ENCODE results near the gene NSFL1C.
A peak's percentile ranks its signal among the peaks of the same experiment; 100 is the strongest.

NSFL1C gene

GRCh38 chr20:1393507-1393882 lies 73.2 kb downstream of the NSFL1C start:
- no peak for DNase-seq (ENCODE audit: low read depth in 2 of 2, low spot score in 1 of 2)

DNA sequence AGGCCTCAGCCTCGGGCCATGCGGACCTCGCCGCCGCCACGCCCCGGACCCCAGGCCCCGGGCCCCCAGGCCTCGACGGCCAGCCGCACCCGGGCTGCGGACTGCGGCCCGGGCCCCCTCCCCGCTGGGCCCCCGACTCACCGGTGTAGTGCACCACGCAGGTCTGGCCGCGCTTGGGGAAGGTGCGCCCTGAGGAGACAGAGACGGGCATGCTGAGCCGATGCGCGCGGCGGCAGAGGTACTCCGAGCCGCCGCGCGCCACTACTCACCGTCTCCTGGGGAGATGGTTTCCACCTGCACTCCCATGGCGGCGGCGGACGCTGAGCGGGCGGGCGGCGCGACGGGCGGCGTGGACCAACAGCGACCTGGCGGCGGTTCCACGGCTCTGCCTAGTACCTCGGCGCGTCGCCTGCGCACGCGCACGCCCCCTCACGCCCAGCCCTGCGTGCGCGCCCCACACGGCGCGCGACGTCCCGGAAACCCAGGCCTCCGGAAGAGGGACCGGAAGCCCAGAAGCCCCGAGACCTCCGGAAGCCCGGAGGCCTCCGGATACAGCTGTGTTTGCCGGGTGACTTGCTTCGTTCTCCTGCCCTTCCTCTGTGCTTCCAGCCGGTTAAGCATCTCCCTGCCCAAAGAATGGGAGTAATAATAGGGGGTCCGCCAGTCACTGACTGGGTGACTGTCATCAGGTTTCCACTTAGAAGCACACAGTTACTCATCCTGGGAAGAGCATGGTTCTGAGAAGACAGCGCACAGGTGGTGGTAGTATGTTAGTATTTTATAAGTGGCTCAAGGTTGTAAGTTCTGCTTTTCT lies 73.7 kb downstream of the NSFL1C start, which contains the start of gene FKBP1A:
Gene FKBP1A (minus strand): TSS at position 362 of the 814 bp plus-strand sequence. CDS start 56 bp downstream, at position 306.
- DNase-seq (ENCODE audit: low read depth in 2 of 2, low spot score in 1 of 2) = peak; percentile 66 to 84

DNA sequence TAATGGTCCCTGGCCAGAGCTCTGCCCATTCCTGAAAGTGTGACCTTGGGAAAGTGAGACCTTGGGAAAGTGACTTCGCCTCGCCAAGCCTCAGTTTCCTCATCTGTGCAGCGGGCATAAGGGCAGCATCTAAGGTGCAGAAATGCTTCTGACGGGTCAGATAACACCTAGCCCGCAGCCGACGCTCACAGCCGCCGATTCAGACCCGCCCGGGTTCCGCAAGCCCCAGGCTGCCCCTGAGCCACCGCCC lies 74.3 kb downstream of the NSFL1C start:
- no peak for DNase-seq (ENCODE audit: low read depth in 2 of 2, low spot score in 1 of 2)

Measured in stimulated activated CD8-positive, alpha-beta memory T cell treated with anti-CD3 and anti-CD28 coated beads, Interleukin-4, amount 100 ng/mL, for 4 hours (primary cell).